ENCODE data around the gene FAM216B. TPM values are rescaled to one million over a fixed set of nuclear protein-coding genes. Genes with fewer than 3 reads are reported as not detected.

FAM216B gene
- total RNA-seq = not detected

GRCh38 chr13:42781352-42781751 lies at the start of gene FAM216B:
TSS of gene FAM216B (plus strand) at chr13:42781584. CDS start at chr13:42784068, 2,484 bp downstream.
- Mint-ChIP-seq H3K27ac (no peak within 1 kb of the TSS), H3K27me3 (peaks cover 5% of the 10 kb centered on the region), H3K4me3 (no peak within 1 kb of the TSS), H3K9me3 (no peaks in the 10 kb centered on the region), H3K36me3 (no peaks in the 10 kb centered on the region), H3K4me1 (ENCODE audit: low read depth) (no peaks in the 10 kb centered on the region)
- intact Hi-C loops (cut with micrococcal nuclease) = no loop called here
- CTCF ChIA-PET = no interaction called here
- no peak for DNase-seq
- POLR2A ChIA-PET = no interaction called here

DNA sequence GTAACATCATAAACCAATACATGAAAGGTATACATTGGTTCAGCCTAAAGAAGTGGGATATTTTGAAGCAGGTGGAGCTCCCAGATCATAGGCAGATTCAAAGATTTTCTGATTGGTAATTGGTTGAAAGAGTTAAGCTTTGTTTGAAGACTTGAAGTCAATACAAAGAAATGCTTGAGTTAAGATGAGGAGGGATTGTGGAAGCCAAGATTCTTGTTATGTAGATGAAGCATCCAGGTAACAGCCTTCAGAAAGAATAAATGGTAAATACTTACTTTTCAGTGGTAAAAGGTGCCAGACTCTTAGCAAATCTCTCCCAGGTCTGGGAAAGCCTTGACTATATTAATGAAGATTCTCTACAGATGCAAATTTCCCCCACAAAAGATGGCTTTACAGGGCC lies 49.3 kb upstream of the FAM216B start:
- Mint-ChIP-seq H3K4me1 (ENCODE audit: low read depth) (no peaks in the 10 kb centered on the region), H3K9me3 (no peaks in the 10 kb centered on the region), H3K27me3 (peaks cover 2% of the 10 kb centered on the region), H3K4me3 (no peak overlapping the region), H3K36me3 (no peaks in the 10 kb centered on the region), H3K27ac (no peak overlapping the region)
- intact Hi-C loops (cut with micrococcal nuclease) = no loop called here
- ChIA-PET CTCF (no interaction called here), POLR2A (no interaction called here)
- DNase-seq = no peak

GRCh38 chr13:42733046-42733445 lies 48.3 kb upstream of the FAM216B start:
- Mint-ChIP-seq H3K27me3 (peaks cover 2% of the 10 kb centered on the region), H3K4me1 (ENCODE audit: low read depth) (no peaks in the 10 kb centered on the region), H3K36me3 (no peaks in the 10 kb centered on the region), H3K9me3 (no peaks in the 10 kb centered on the region), H3K27ac (no peak overlapping the region), H3K4me3 (no peak overlapping the region)
- intact Hi-C loops (cut with micrococcal nuclease) = no loop called here
- ChIA-PET CTCF (no interaction called here), POLR2A (no interaction called here)
- DNase-seq = no peak

- ChIA-PET POLR2A (no interaction called here), CTCF (no interaction called here)
- H3K36me3 Mint-ChIP-seq = no peaks in the 10 kb centered on the region
- DNase-seq = no peak
- no peak overlapping the region for H3K27ac Mint-ChIP-seq
- no peak overlapping the region for H3K4me3 Mint-ChIP-seq
- H3K27me3 Mint-ChIP-seq = peaks cover 2% of the 10 kb centered on the region
- no peaks in the 10 kb centered on the region for H3K4me1 Mint-ChIP-seq (ENCODE audit: low read depth)
- no peaks in the 10 kb centered on the region for H3K9me3 Mint-ChIP-seq
- intact Hi-C loops (cut with micrococcal nuclease) = no loop called here
These were observed 46.4 kb upstream of the FAM216B start for GRCh38 chr13:42735010-42735409.

GRCh38 chr13:42740753-42741152 lies 40.6 kb upstream of the FAM216B start:
- no peaks in the 10 kb centered on the region for H3K4me1 Mint-ChIP-seq (ENCODE audit: low read depth)
- H3K27ac Mint-ChIP-seq = no peak overlapping the region
- intact Hi-C loops (cut with micrococcal nuclease) = no loop called here
- no peak overlapping the region for H3K4me3 Mint-ChIP-seq
- ChIA-PET CTCF (no interaction called here), POLR2A (no interaction called here)
- no peak for DNase-seq
- H3K36me3 Mint-ChIP-seq = no peaks in the 10 kb centered on the region
- peaks cover 5% of the 10 kb centered on the region for H3K27me3 Mint-ChIP-seq
- no peaks in the 10 kb centered on the region for H3K9me3 Mint-ChIP-seq

DNA sequence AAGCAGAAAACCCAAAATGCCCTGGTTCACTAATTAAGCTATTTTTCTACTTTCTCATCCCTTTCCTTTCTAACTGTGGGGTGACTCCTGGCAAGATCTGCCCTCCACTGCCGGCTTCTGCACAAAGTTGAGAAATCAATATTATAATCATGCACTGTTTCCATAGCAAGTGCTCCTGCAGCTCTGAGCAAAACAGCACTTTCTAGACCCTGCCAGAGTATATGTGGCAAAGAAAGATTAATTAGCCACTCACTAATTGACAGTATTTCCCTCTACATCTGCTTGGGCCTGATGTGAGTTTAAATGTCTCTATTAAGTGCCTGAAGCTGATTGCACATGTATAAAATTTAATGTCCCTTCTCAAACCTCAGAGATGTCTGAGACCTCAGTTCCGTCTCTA lies 39.5 kb upstream of the FAM216B start:
- H3K9me3 Mint-ChIP-seq = no peaks in the 10 kb centered on the region
- CTCF ChIA-PET = no interaction called here
- no peaks in the 10 kb centered on the region for H3K36me3 Mint-ChIP-seq
- no peak overlapping the region for H3K27ac Mint-ChIP-seq
- H3K4me3 Mint-ChIP-seq = no peak overlapping the region
- DNase-seq = no peak
- intact Hi-C loops (cut with micrococcal nuclease) = no loop called here
- peaks cover 5% of the 10 kb centered on the region for H3K27me3 Mint-ChIP-seq
- POLR2A ChIA-PET = no interaction called here
- H3K4me1 Mint-ChIP-seq (ENCODE audit: low read depth) = no peaks in the 10 kb centered on the region

- ChIA-PET CTCF (no interaction called here), POLR2A (no interaction called here)
- H3K9me3 Mint-ChIP-seq = no peaks in the 10 kb centered on the region
- H3K27me3 Mint-ChIP-seq = peaks cover 22% of the 10 kb centered on the region
- H3K4me3 Mint-ChIP-seq = no peak overlapping the region
- H3K4me1 Mint-ChIP-seq (ENCODE audit: low read depth) = no peaks in the 10 kb centered on the region
- no peaks in the 10 kb centered on the region for H3K36me3 Mint-ChIP-seq
- H3K27ac Mint-ChIP-seq = no peak overlapping the region
- intact Hi-C loops (cut with micrococcal nuclease) = no loop called here
- DNase-seq = no peak
These were observed 35.7 kb upstream of the FAM216B start for GRCh38 chr13:42745655-42746054.

GRCh38 chr13:42746866-42747265 lies 34.5 kb upstream of the FAM216B start:
- POLR2A ChIA-PET = no interaction called here
- peaks cover 22% of the 10 kb centered on the region for H3K27me3 Mint-ChIP-seq
- H3K9me3 Mint-ChIP-seq = no peaks in the 10 kb centered on the region
- H3K4me1 Mint-ChIP-seq (ENCODE audit: low read depth) = peaks cover 2% of the 10 kb centered on the region
- CTCF ChIA-PET = no interaction called here
- DNase-seq = no peak
- no peaks in the 10 kb centered on the region for H3K36me3 Mint-ChIP-seq
- H3K4me3 Mint-ChIP-seq = no peak overlapping the region
- intact Hi-C loops (cut with micrococcal nuclease) = no loop called here
- no peak overlapping the region for H3K27ac Mint-ChIP-seq

- CTCF ChIA-PET = no interaction called here
- Mint-ChIP-seq H3K27me3 (peaks cover 21% of the 10 kb centered on the region), H3K27ac (no peak overlapping the region), H3K4me1 (ENCODE audit: low read depth) (peaks cover 2% of the 10 kb centered on the region), H3K36me3 (no peaks in the 10 kb centered on the region), H3K4me3 (no peak overlapping the region), H3K9me3 (no peaks in the 10 kb centered on the region)
- no peak for DNase-seq
- intact Hi-C loops (cut with micrococcal nuclease) = no loop called here
- POLR2A ChIA-PET = no interaction called here
These were observed 33.9 kb upstream of the FAM216B start for GRCh38 chr13:42747399-42747873.

DNA sequence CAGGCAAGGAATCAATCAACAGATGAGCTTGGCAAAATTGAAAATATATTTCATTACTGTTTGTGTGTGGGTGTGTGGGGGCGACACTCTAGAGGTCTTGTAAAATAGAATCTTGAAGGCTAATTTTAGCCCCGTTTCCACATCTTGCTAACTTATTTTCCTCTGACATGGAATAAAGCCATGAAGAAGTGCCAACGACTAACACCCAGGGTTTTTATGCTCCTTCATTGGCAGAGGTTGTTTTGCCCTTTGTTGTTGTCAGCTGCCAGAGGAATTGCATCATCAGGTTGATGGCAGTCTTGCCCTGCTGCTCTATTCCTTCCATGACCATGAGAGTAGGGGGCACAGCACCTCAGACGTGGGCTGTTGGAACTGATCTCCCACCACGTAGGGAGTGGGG lies 30.6 kb upstream of the FAM216B start:
- ChIA-PET CTCF (interaction anchor here (0.6 kb wide), 1 partner anchor 158 kb away, joined by 3 read pairs; no protein-coding TSS in a partner anchor), POLR2A (no interaction called here)
- peaks cover 17% of the 10 kb centered on the region for H3K27me3 Mint-ChIP-seq
- no peaks in the 10 kb centered on the region for H3K36me3 Mint-ChIP-seq
- no peak overlapping the region for H3K4me3 Mint-ChIP-seq
- no peak overlapping the region for H3K27ac Mint-ChIP-seq
- peaks cover 2% of the 10 kb centered on the region for H3K4me1 Mint-ChIP-seq (ENCODE audit: low read depth)
- DNase-seq = no peak
- intact Hi-C loops (cut with micrococcal nuclease) = no loop called here
- H3K9me3 Mint-ChIP-seq = no peaks in the 10 kb centered on the region

GRCh38 chr13:42751693-42752092 lies 29.7 kb upstream of the FAM216B start:
- DNase-seq = no peak
- Mint-ChIP-seq H3K4me3 (no peak overlapping the region), H3K4me1 (ENCODE audit: low read depth) (peaks cover 2% of the 10 kb centered on the region), H3K27ac (no peak overlapping the region), H3K27me3 (peaks cover 17% of the 10 kb centered on the region), H3K9me3 (no peaks in the 10 kb centered on the region), H3K36me3 (no peaks in the 10 kb centered on the region)
- intact Hi-C loops (cut with micrococcal nuclease) = no loop called here
- POLR2A ChIA-PET = no interaction called here
- CTCF ChIA-PET = no interaction called here

- ChIA-PET CTCF (no interaction called here), POLR2A (no interaction called here)
- H3K4me3 Mint-ChIP-seq = no peak overlapping the region
- no peak for DNase-seq
- H3K4me1 Mint-ChIP-seq (ENCODE audit: low read depth) = peaks cover 2% of the 10 kb centered on the region
- no peaks in the 10 kb centered on the region for H3K9me3 Mint-ChIP-seq
- H3K27ac Mint-ChIP-seq = no peak overlapping the region
- H3K27me3 Mint-ChIP-seq = peaks cover 14% of the 10 kb centered on the region
- intact Hi-C loops (cut with micrococcal nuclease) = no loop called here
- H3K36me3 Mint-ChIP-seq = no peaks in the 10 kb centered on the region
These were observed 28.7 kb upstream of the FAM216B start for GRCh38 chr13:42752731-42753130.

- H3K36me3 Mint-ChIP-seq = no peaks in the 10 kb centered on the region
- intact Hi-C loops (cut with micrococcal nuclease) = no loop called here
- ChIA-PET POLR2A (interaction anchor here (0.7 kb wide), 1 partner anchor 44 kb away, joined by 6 read pairs; no protein-coding TSS in a partner anchor), CTCF (no interaction called here)
- no peak overlapping the region for H3K27ac Mint-ChIP-seq
- no peak for DNase-seq
- no peaks in the 10 kb centered on the region for H3K9me3 Mint-ChIP-seq
- H3K27me3 Mint-ChIP-seq = peaks cover 14% of the 10 kb centered on the region
- no peak overlapping the region for H3K4me3 Mint-ChIP-seq
- H3K4me1 Mint-ChIP-seq (ENCODE audit: low read depth) = peaks cover 2% of the 10 kb centered on the region
These were observed 27.7 kb upstream of the FAM216B start for GRCh38 chr13:42753697-42754096.

Measured in activated CD4-positive, alpha-beta memory T cell treated with anti-CD3 and anti-CD28 coated beads for 36 hours (primary cell).